Measurements from ENCODE around the gene SDK1.

DNA sequence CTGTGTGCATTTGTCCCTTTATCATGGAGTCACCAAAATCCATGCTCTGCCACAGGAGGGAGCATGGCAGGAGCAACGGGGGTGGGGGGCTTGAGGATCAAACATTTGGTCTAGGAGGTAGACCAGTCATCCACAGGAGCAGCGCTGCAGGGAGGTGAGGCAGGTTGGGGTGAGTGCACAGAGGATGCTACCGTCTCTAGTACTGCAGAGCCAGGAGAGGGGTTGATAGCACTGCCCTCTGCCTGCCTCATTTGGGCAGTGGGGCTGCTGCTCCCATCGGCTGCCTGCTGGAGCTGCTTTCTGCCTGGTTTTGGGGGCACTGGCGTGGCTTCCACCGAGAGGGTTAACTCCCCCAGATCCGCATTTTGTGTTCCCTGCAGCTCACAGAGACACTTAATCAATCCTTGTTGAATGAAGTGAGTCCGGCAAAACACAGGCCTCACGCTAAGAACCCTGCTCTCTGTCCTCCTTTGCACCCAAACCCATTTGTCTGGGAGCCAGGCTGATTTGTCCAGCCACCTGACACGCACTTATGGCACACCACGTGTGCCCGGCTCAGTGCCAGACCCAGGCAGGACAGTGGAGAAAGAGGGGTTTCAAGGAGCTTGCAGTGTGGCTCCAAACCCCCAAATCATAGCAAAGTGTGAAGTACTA, 854.0 kb downstream of the SDK1 start:
- no peak for TF ChIP-seq EZH2phosphoT487 (IDR thresholded peaks at IDR 0.05; ENCODE audit: insufficient read depth, low read depth)
- TF ChIP-seq EZH2 (IDR thresholded peaks at IDR 0.05; ENCODE audit: insufficient read depth, poor library complexity, severe bottlenecking), result no peak

Measured in GM23248 (cell line).